ENCODE measurements around the gene EXO5. TPM values are rescaled to one million over a fixed set of nuclear protein-coding genes. Genes with fewer than 3 reads are reported as not detected.
"Not testable (repeated sequence)": the region's sequence is repeated elsewhere in the genome, so short reads cannot be mapped to it uniquely, and the experiment has no call there.

Gene EXO5, protein sequence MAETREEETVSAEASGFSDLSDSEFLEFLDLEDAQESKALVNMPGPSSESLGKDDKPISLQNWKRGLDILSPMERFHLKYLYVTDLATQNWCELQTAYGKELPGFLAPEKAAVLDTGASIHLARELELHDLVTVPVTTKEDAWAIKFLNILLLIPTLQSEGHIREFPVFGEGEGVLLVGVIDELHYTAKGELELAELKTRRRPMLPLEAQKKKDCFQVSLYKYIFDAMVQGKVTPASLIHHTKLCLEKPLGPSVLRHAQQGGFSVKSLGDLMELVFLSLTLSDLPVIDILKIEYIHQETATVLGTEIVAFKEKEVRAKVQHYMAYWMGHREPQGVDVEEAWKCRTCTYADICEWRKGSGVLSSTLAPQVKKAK
- total RNA-seq: 10 to 100 TPM in 4 of 8 experiments, 1 to 10 TPM in 4; 7.6 to 16.0 (median 10.7) TPM

- H3K27ac ChIP-seq: peak within 1 kb of the TSS; percentile 23 to 33
- 0 to 21% (median 4%) methylated on average over 2 to 58 of the region's 76 CpGs for WGBS, 10 experiments
- peak within 1 kb of the TSS; percentile 47 to 74 (median 65) for H3K4me3 ChIP-seq
- in situ Hi-C loops (cut with MboI; ENCODE audit: low pct_unique_long_range_greater_than_20kb in 2 of 9, low sequenced_read_pairs in 9 of 9, unreplicated experiment in 9 of 9): no loop called here
- ATAC-seq (replicated peaks in 6 of 8): peak; percentile 96 to 99 (median 98)
- peaks cover 6 to 9% of the 10 kb centered on the region in 2 donors for H3K4me1 ChIP-seq (replicated peaks in 1 of 2)
Measured at GRCh38 chr1:40508375-40509341, at the start of gene EXO5. Gene EXO5, plus strand, starts transcription at chr1:40508767. Its CDS starts 5,778 bp downstream, at chr1:40514545.

- 33 to 100% (median 94%) methylated on average over 1 to 3 of the region's 3 CpGs; no CpG with 5 or more reads in 1 of the 10 experiments for WGBS, 10 experiments
- Histone ChIP-seq H3K4me1 (replicated peaks in 1 of 2) (no peaks in the 10 kb centered on the region), H3K4me3 (no peak overlapping the region), H3K27ac (no peak overlapping the region)
- no peak for ATAC-seq (replicated peaks in 6 of 8)
- in situ Hi-C loops (cut with MboI; ENCODE audit: low pct_unique_long_range_greater_than_20kb in 2 of 9, low sequenced_read_pairs in 9 of 9, unreplicated experiment in 9 of 9): no loop called here
Measured at GRCh38 chr1:40462956-40463590, 45.5 kb upstream of the EXO5 start.

DNA sequence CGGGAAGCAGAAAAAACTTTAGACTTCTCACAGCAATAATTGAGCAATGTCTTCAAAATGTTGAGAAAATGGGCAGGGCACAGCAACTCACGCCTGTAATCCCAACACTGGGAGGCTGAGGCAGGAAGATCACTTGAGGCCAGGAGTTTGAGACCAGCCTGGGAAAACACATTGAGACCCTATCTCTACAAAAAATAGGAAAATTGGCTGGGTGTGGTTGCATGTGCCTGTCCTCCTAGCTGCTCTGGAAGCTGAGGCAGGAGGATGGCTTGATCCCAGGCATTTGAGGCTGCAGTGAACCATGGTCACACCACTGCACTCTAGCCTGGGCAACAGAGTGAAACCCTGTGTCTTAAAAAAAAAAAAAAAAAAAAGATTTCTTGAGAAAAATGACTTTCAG, 39.2 kb upstream of the EXO5 start:
- ATAC-seq (replicated peaks in 6 of 8): no peak
- Histone ChIP-seq H3K27ac (no peak overlapping the region), H3K4me1 (replicated peaks in 1 of 2) (no peaks in the 10 kb centered on the region), H3K4me3 (no peak overlapping the region)
- in situ Hi-C loops (cut with MboI; ENCODE audit: low pct_unique_long_range_greater_than_20kb in 2 of 9, low sequenced_read_pairs in 9 of 9, unreplicated experiment in 9 of 9): no loop called here
- 67 to 100% (median 95%) methylated on average over 1 to 2 of the region's 2 CpGs for WGBS, 10 experiments

- in situ Hi-C loops (cut with MboI; ENCODE audit: low pct_unique_long_range_greater_than_20kb in 2 of 9, low sequenced_read_pairs in 9 of 9, unreplicated experiment in 9 of 9): no loop called here
- Histone ChIP-seq H3K4me1 (replicated peaks in 1 of 2) (peaks cover 7 to 12% of the 10 kb centered on the region in 2 donors), H3K4me3 (no peak overlapping the region), H3K27ac (no peak overlapping the region)
- ATAC-seq (replicated peaks in 6 of 8): no peak
- 73 to 96% (median 88%) methylated on average over 1 to 2 of the region's 2 CpGs; no CpG with 5 or more reads in 1 of the 10 experiments for WGBS, 10 experiments
Measured at GRCh38 chr1:40475268-40475667, 33.3 kb upstream of the EXO5 start.

DNA sequence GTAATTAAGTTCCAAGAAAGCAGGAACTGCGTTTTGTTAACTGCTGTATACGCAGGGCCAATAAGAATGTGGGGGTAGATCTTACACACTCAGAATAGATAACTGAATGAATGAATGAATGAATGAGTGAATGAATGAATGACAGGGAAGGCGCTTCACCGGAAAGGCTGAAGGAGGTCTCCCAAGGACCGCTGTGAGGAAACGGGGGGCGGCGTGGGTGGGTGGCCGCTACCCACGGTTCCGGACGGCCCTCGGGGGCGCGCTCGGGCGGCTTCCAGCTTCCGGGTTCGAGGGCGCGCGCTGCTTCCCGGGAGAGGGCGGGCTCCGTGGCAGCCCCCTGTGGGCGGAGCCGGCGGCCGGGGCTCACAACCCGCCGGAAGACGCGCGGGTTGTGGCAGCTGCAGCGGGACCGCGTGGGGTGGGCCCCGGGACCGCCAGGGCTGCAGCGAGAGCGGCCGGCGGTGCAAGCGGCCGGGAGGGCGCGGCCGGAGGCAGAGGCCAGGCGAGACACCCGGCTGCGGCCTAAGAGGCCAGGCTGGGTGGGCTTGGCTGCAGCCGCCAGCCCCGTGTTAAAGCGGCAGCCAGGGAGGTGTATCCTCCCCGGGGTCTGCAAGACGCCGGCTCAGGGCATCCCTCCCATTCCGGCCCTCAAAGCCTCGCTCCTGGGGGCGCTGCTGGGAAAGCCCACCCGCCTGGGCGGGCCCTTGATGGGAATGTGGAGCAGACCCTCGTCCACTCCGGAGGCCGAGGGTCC, 31.5 kb upstream of the EXO5 start, which contains the start of gene ZFP69:
ZFP69 (plus strand) TSS at position 367 of the 754 bp plus-strand sequence. CDS start 2,072 bp downstream, outside the sequence.
- in situ Hi-C loops (cut with MboI; ENCODE audit: low pct_unique_long_range_greater_than_20kb in 2 of 9, low sequenced_read_pairs in 9 of 9, unreplicated experiment in 9 of 9): no loop called here
- Histone ChIP-seq H3K4me3 (peak within 1 kb of the TSS; percentile 55 to 86 (median 76)), H3K4me1 (replicated peaks in 1 of 2) (peaks cover 7 to 12% of the 10 kb centered on the region in 2 donors), H3K27ac (peak within 1 kb of the TSS; percentile 33 to 66)
- WGBS, 10 experiments: 0 to 23% (median 5%) methylated on average over 1 to 16 of the region's 65 CpGs; no CpG with 5 or more reads in 1 of the 10 experiments
- peak; percentile 89 to 97 (median 96) for ATAC-seq (replicated peaks in 6 of 8)

- in situ Hi-C loops (cut with MboI; ENCODE audit: low pct_unique_long_range_greater_than_20kb in 2 of 9, low sequenced_read_pairs in 9 of 9, unreplicated experiment in 9 of 9): no loop called here
- 0 to 20% (median 7%) methylated on average over 3 to 12 of the region's 17 CpGs; no CpG with 5 or more reads in 4 of the 10 experiments for WGBS, 10 experiments
- Histone ChIP-seq H3K4me1 (replicated peaks in 1 of 2) (peaks cover 7 to 12% of the 10 kb centered on the region in 2 donors), H3K4me3 (peak overlapping the region; percentile 55 to 86 (median 76)), H3K27ac (peak overlapping the region; percentile 33 to 66)
- ATAC-seq (replicated peaks in 6 of 8): peak; percentile 60 to 73 (median 66)
Measured at GRCh38 chr1:40477678-40478053, 30.9 kb upstream of the EXO5 start.

DNA sequence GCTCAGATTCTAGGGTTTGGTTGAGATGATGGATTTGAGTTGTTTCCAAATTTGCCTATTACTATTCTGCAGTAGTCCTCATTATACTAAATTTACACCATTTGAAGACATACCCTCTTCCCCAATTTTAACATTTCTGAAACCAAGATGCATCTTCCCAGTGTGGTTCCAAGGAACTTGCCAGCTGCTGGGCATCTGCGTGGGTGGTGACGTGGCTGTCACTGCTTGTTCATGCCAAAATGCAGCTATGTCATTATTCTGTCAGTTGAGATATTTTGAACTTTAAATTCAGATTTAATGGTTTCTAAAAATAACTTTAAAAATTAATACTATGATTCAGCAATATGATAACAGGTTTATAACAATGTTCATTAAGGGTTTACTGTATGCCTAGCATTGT, 30.3 kb upstream of the EXO5 start:
- no peak overlapping the region for H3K27ac ChIP-seq
- peaks cover 7 to 12% of the 10 kb centered on the region in 2 donors for H3K4me1 ChIP-seq (replicated peaks in 1 of 2)
- no peak for ATAC-seq (replicated peaks in 6 of 8)
- peak overlapping the region; percentile 55 to 86 (median 76) for H3K4me3 ChIP-seq
- in situ Hi-C loops (cut with MboI; ENCODE audit: low pct_unique_long_range_greater_than_20kb in 2 of 9, low sequenced_read_pairs in 9 of 9, unreplicated experiment in 9 of 9): no loop called here
- 11 to 100% (median 83%) methylated on average over 2 of the region's 2 CpGs; no CpG with 5 or more reads in 3 of the 10 experiments for WGBS, 10 experiments

GRCh38 chr1:40479156-40479555, 29.4 kb upstream of the EXO5 start:
- peaks cover 7 to 12% of the 10 kb centered on the region in 2 donors for H3K4me1 ChIP-seq (replicated peaks in 1 of 2)
- H3K27ac ChIP-seq: no peak overlapping the region
- no peak for ATAC-seq (replicated peaks in 6 of 8)
- WGBS, 10 experiments: 70 to 100% (median 87%) methylated on average over 2 to 4 of the region's 4 CpGs; no CpG with 5 or more reads in 5 of the 10 experiments
- H3K4me3 ChIP-seq: no peak overlapping the region
- in situ Hi-C loops (cut with MboI; ENCODE audit: low pct_unique_long_range_greater_than_20kb in 2 of 9, low sequenced_read_pairs in 9 of 9, unreplicated experiment in 9 of 9): no loop called here

GRCh38 chr1:40495315-40495903, 13.2 kb upstream of the EXO5 start:
- ATAC-seq (replicated peaks in 6 of 8): no peak
- Histone ChIP-seq H3K27ac (no peak overlapping the region), H3K4me3 (no peak overlapping the region), H3K4me1 (replicated peaks in 1 of 2) (no peaks in the 10 kb centered on the region)
- WGBS, 10 experiments: 60 to 100% (median 92%) methylated on average over 1 to 4 of the region's 4 CpGs; no CpG with 5 or more reads in 1 of the 10 experiments
- in situ Hi-C loops (cut with MboI; ENCODE audit: low pct_unique_long_range_greater_than_20kb in 2 of 9, low sequenced_read_pairs in 9 of 9, unreplicated experiment in 9 of 9): no loop called here

DNA sequence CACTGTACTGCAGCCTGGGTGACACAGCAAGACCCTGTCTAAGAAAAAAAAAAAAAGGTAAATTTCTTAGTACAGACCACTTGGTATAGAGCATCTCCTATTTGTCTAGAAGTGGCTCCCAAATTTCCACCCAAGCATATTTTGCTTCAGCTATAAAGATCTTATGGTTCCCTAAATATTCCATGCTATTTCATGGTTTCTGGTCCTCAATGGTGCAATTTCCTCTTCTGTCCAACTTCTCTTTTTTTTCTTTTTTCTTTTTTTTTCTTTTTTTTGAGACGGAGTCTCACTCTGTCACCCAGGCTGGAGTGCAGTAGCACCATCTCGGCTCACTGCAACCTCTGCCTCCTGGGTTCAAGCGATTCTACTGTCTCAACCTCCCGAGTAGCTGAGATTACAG, 5.9 kb upstream of the EXO5 start:
- 63 to 100% (median 96%) methylated on average over 2 to 4 of the region's 4 CpGs; no CpG with 5 or more reads in 1 of the 10 experiments for WGBS, 10 experiments
- in situ Hi-C loops (cut with MboI; ENCODE audit: low pct_unique_long_range_greater_than_20kb in 2 of 9, low sequenced_read_pairs in 9 of 9, unreplicated experiment in 9 of 9); H3K4me3 ChIP-seq; ATAC-seq (replicated peaks in 6 of 8); H3K4me1 ChIP-seq (replicated peaks in 1 of 2); H3K27ac ChIP-seq: not testable (repeated sequence)

- Histone ChIP-seq H3K27ac (no peak overlapping the region), H3K4me1 (replicated peaks in 1 of 2) (peaks cover 6 to 9% of the 10 kb centered on the region in 2 donors), H3K4me3 (peak overlapping the region; percentile 47 to 74 (median 65))
- no peak for ATAC-seq (replicated peaks in 6 of 8)
- in situ Hi-C loops (cut with MboI; ENCODE audit: low pct_unique_long_range_greater_than_20kb in 2 of 9, low sequenced_read_pairs in 9 of 9, unreplicated experiment in 9 of 9): no loop called here
- WGBS, 10 experiments: 64 to 97% (median 74%) methylated on average over 4 to 6 of the region's 6 CpGs
Measured at GRCh38 chr1:40507973-40508372, 594 bp upstream of the EXO5 start.

All from motor neuron (in vitro differentiated cells).